Transverse colon (tissue), 4 donors: ENCODE measurements around the gene RELN. TPM values are rescaled to one million over a fixed set of nuclear protein-coding genes. Genes with fewer than 3 reads are reported as not detected.

Experiments used
- DNase-seq: peaks from one replicate; pipeline ENCODE4 v3.0.0-alpha.2; 2019
- H3K27ac ChIP-seq, 4 donors: fragments of 200-600 bp; sonication (generic); 2 replicates each; pipeline ENCODE4 v1.5.1; 2016 to 2018; ENCODE audit warnings: inconsistent platforms in 4 of 4
- H3K27me3 ChIP-seq: fragments of 200-600 bp; sonication (generic); 2 replicates; pipeline ENCODE4 v1.5.1; 2017; ENCODE audit warnings: inconsistent platforms
- H3K36me3 ChIP-seq, 4 donors: fragments of 200-600 bp; sonication (generic); 2 replicates each; pipeline ENCODE4 v1.5.1; 2017 to 2019; ENCODE audit warnings: inconsistent platforms in 4 of 4
- H3K4me1 ChIP-seq, 4 donors: fragments of 200-600 bp; sonication (generic); 2 replicates each; pipeline ENCODE4 v1.5.1; 2017 to 2020; ENCODE audit warnings: inconsistent platforms in 4 of 4
- H3K4me3 ChIP-seq, 4 donors: fragments of 200-600 bp; sonication (generic); 1 replicate in 1 of 4; 2 replicates in 3 of 4; pipeline versions ENCODE4 v1.5.1 to v1.6.1; 2017 to 2019; ENCODE audit warnings: inconsistent platforms in 4 of 4
- H3K9me3 ChIP-seq, 2 donors: fragments of 200-600 bp; sonication (generic); 2 replicates each; pipeline ENCODE4 v1.5.1; 2017 to 2019; ENCODE audit warnings: inconsistent platforms in 2 of 2
- CTCF ChIP-seq, 5 experiments: fragments of 200-600 bp in 3 of 5; fragments of 450-650 bp in 2 of 5; sonication (generic) in 3 of 5; IDR thresholded peaks; 1 replicate in 2 of 5; 2 replicates in 3 of 5; pipeline ENCODE4 v1.5.1; 2016 to 2017; ENCODE audit warnings: antibody characterized with exemption in 5 of 5, inconsistent platforms in 3 of 5, mild to moderate bottlenecking in 2 of 5, moderate library complexity in 1 of 5
- EP300 ChIP-seq: sonication (generic); formaldehyde crosslinking; IDR thresholded peaks from one replicate; pipeline ENCODE4 v1.6.1; 2017; ENCODE audit warnings: antibody characterized with exemption, low read depth
- POLR2A ChIP-seq: fragments of 450-650 bp; IDR thresholded peaks from one replicate; pipeline ENCODE4 v1.6.1; 2016; ENCODE audit warnings: antibody characterized with exemption, mild to moderate bottlenecking, moderate library complexity
- POLR2AphosphoS5 ChIP-seq, 3 donors: sonication (generic); formaldehyde crosslinking; IDR thresholded peaks; one replicate each; pipeline ENCODE4 v1.6.1; 2016; ENCODE audit warnings: antibody characterized with exemption in 3 of 3
- WGBS, 2 donors: methylation state at CpG; one replicate each; pipeline ENCODE4 v1.1.5; 2018; ENCODE audit warnings: low coverage in 1 of 2; 5-methylcytosine and 5-hydroxymethylcytosine counted together
- in situ Hi-C, 4 donors: fragments of 200-750 bp; cut with MboI; loops; one replicate each; pipeline versions ENCODE4 v1.15.0 to v1.15.1; 2017; ENCODE audit warnings: low sequenced_read_pairs in 3 of 4, low pct_ligation_motif_present in 1 of 4, low pct_unique_long_range_greater_than_20kb in 1 of 4
- intact Hi-C: fragments of 100-400 bp; cut with DNase I; formaldehyde crosslinking; loops from one replicate; pipeline ENCODE4 v1.15.1; 2023; ENCODE audit warnings: low total_unique reads
- total RNA-seq, 4 donors: library from RNA; depleted of rRNA; stranded (reverse); fragments of >200 nt; gene quantifications; one replicate each; pipeline ENCODE4 v1.1.0, GENCODE V29; 2016

Gene RELN
- total RNA-seq, 4 donors from 2014 or later: 1.00 to 2.7 (median 1.5) TPM; not detected in 1

- WGBS, 2 donors: 81 to 90% methylated on average over 2 of the region's 2 CpGs
- in situ Hi-C loops: no loop called here
- no peaks in the 10 kb centered on the region for H3K4me1 ChIP-seq
These were observed 340.4 kb downstream of the RELN start for GRCh38 chr7:103649052-103649451.

GRCh38 chr7:103648135-103648534 is 341.3 kb downstream of the RELN start:
- no peak for DNase-seq
- in situ Hi-C loops: no loop called here
- no peaks in the 10 kb centered on the region for H3K27me3 ChIP-seq

More at GRCh38 chr7:103649052-103649451, 340.4 kb downstream of the RELN start:
- DNase-seq: no peak
- Histone ChIP-seq H3K9me3 (peaks cover 0 to 7% of the 10 kb centered on the region in 2 donors), H3K27ac (no peak overlapping the region), H3K27me3 (no peaks in the 10 kb centered on the region), H3K36me3 (no peaks in the 10 kb centered on the region), H3K4me3 (no peak overlapping the region)
- TF ChIP-seq EP300 (no peak), POLR2A (no peak), CTCF (IDR thresholded peaks at IDR 0.05) (no peak), POLR2AphosphoS5 (IDR thresholded peaks at IDR 0.05) (no peak)
- intact Hi-C loops: no loop called here

GRCh38 chr7:103644319-103644718 is 345.1 kb downstream of the RELN start:
- no peak for DNase-seq
- intact Hi-C loops: no loop called here
- H3K36me3 ChIP-seq: no peaks in the 10 kb centered on the region
- peaks cover 0 to 7% of the 10 kb centered on the region in 2 donors for H3K9me3 ChIP-seq
- TF ChIP-seq POLR2A: no peak
- TF ChIP-seq EP300: no peak
- TF ChIP-seq POLR2AphosphoS5 (IDR thresholded peaks at IDR 0.05): no peak
- TF ChIP-seq CTCF (IDR thresholded peaks at IDR 0.05): no peak
- in situ Hi-C loops: no loop called here
- 71 to 73% methylated on average over 2 of the region's 2 CpGs for WGBS, 2 donors
- H3K4me3 ChIP-seq: no peak overlapping the region
- no peak overlapping the region for H3K27ac ChIP-seq
- H3K4me1 ChIP-seq: no peaks in the 10 kb centered on the region
- H3K27me3 ChIP-seq: no peaks in the 10 kb centered on the region

More at GRCh38 chr7:103648135-103648534, 341.3 kb downstream of the RELN start:
- intact Hi-C loops: no loop called here
- TF ChIP-seq CTCF (IDR thresholded peaks at IDR 0.05) (no peak), EP300 (no peak), POLR2AphosphoS5 (IDR thresholded peaks at IDR 0.05) (no peak), POLR2A (no peak)
- H3K9me3 ChIP-seq: peaks cover 0 to 7% of the 10 kb centered on the region in 2 donors
- no peaks in the 10 kb centered on the region for H3K4me1 ChIP-seq
- H3K27ac ChIP-seq: no peak overlapping the region
- no peak overlapping the region for H3K4me3 ChIP-seq
- 10% methylated on average over 1 of the region's 1 CpG; no CpG with 5 or more reads in 1 of the 2 donors for WGBS, 2 donors
- H3K36me3 ChIP-seq: no peaks in the 10 kb centered on the region

GRCh38 chr7:103640031-103640779 is 349.3 kb downstream of the RELN start:
- H3K27ac ChIP-seq: no peak overlapping the region
- no peaks in the 10 kb centered on the region for H3K9me3 ChIP-seq
- in situ Hi-C loops (no loop called here), intact Hi-C loops (no loop called here)
- no peaks in the 10 kb centered on the region for H3K4me1 ChIP-seq
- H3K27me3 ChIP-seq: no peaks in the 10 kb centered on the region
- DNase-seq: no peak
- no peak for TF ChIP-seq POLR2AphosphoS5 (IDR thresholded peaks at IDR 0.05)
- no peak for TF ChIP-seq POLR2A
- no peak for TF ChIP-seq CTCF (IDR thresholded peaks at IDR 0.05)
- TF ChIP-seq EP300: no peak
- WGBS, 2 donors: 69 to 83% methylated on average over 5 of the region's 5 CpGs
- no peak overlapping the region for H3K4me3 ChIP-seq
- H3K36me3 ChIP-seq: no peaks in the 10 kb centered on the region
